K562 (cell line): ENCODE results near the gene MYL5. TPM values are rescaled to one million over a fixed set of nuclear protein-coding genes. Genes with fewer than 3 reads are reported as not detected.

Experiments
- ARHGAP35 ChIP-seq: fragments of 450-650 bp; IDR thresholded peaks from 2 replicates; pipeline ENCODE4 v1.6.1; 2018; ENCODE audit not compliant: partially characterized antibody
- CXXC5 ChIP-seq: fragments of 250-450 bp; sonication (Bioruptor Pico); IDR thresholded peaks from 2 replicates; pipeline ENCODE4 v1.8.0; 2022; ENCODE audit warnings: inconsistent platforms, mild to moderate bottlenecking, moderate library complexity
- FOXJ2 ChIP-seq: fragments of 200-800 bp; sonication (Bioruptor generic); IDR thresholded peaks from 2 replicates; pipeline ENCODE4 v1.6.1; 2016; ENCODE audit warnings: missing genetic modification characterization, missing compliant biosample characterization
- MTA1 ChIP-seq: fragments of 450-650 bp; IDR thresholded peaks from 2 replicates; pipeline ENCODE4 v1.6.1; 2017; ENCODE audit warnings: borderline replicate concordance
- NCOA6 ChIP-seq: fragments of 450-650 bp; IDR thresholded peaks from 2 replicates; pipeline ENCODE4 v1.6.1; 2017; ENCODE audit warnings: mild to moderate bottlenecking
- NKRF ChIP-seq: fragments of 450-650 bp; IDR thresholded peaks from 2 replicates; pipeline ENCODE4 v1.6.1; 2016; ENCODE audit warnings: borderline replicate concordance
- NR3C1 ChIP-seq: sonication (generic); formaldehyde crosslinking; IDR thresholded peaks from 2 replicates; pipeline ENCODE4 v1.8.1; 2022; ENCODE audit warnings: missing genetic modification reagents
- PBX2 ChIP-seq, 2 experiments: IDR thresholded peaks in 1 of 2; conservative IDR thresholded peaks in 1 of 2; 2 replicates each; pipeline ENCODE4 v1.6.1; 2016; ENCODE audit warnings: low read depth in 2 of 2, mild to moderate bottlenecking in 1 of 2, missing compliant biosample characterization in 1 of 2, missing genetic modification characterization in 1 of 2, moderate library complexity in 1 of 2
- POLR2A ChIP-seq: fragments of 450-650 bp; conservative IDR thresholded peaks from 2 replicates; pipeline ENCODE4 v1.6.1; 2016
- STAT6 ChIP-seq: sonication (generic); formaldehyde crosslinking; IDR thresholded peaks from 2 replicates; pipeline ENCODE4 v1.8.1; 2023; ENCODE audit warnings: mild to moderate bottlenecking, missing genetic modification reagents
- ZFPM2 ChIP-seq: fragments of 250-450 bp; sonication (Bioruptor Pico); IDR thresholded peaks from 2 replicates; pipeline ENCODE4 v1.5.1; 2022; ENCODE audit warnings: mild to moderate bottlenecking
- ZNF583 ChIP-seq: fragments of 250-450 bp; sonication (Bioruptor Pico); IDR thresholded peaks from 2 replicates; pipeline ENCODE4 v1.4.0; 2020
- polyA plus RNA-seq, 8 experiments: library from polyadenylated mRNA; depleted of rRNA in 4 of 8; stranded (reverse) in 5 of 8; unstranded in 3 of 8; fragments of >200 nt; fragmentation: Nextera tagmentation in 2 of 8; fragmentation: Illumina TruSeq in 1 of 8; extraction: Ambion mirVana in 2 of 8; extraction: Trizol in 1 of 8; gene quantifications; 2 replicates each; pipeline versions ENCODE4 v1.2.1 to v1.2.3, GENCODE V29; 2011 to 2014; ENCODE audit warnings: inconsistent platforms in 1 of 8, missing spikeins in 1 of 8
- total RNA-seq, 7 experiments: library from RNA; depleted of rRNA in 6 of 7; stranded (reverse); fragments of >200 nt in 6 of 7; fragmentation: Illumina TruSeq in 2 of 7; extraction: Trizol in 2 of 7; gene quantifications; 2 replicates each; pipeline versions ENCODE4 v1.2.1 to v1.2.3, GENCODE V29; 2011 to 2021; ENCODE audit warnings: low replicate concordance in 1 of 7
- TF ChIP-seq, protein P1 (sequence below): conservative IDR thresholded peaks from 2 replicates; pipeline ENCODE4 v1.6.1; 2011; ENCODE audit warnings: low read depth, mild to moderate bottlenecking, low read length; ENCODE audit not compliant: control insufficient read depth
- TF ChIP-seq, protein P2 (sequence below): sonication (generic); formaldehyde crosslinking; IDR thresholded peaks from 2 replicates; pipeline ENCODE4 v1.8.0; 2022; ENCODE audit warnings: mild to moderate bottlenecking, missing genetic modification reagents

The MYL5 gene
- total and polyA plus RNA-seq, 9 of the 15 experiments (the other 6 are each of a cell fraction or from before 2014, with no cell fraction given) = 1.4 to 10.0 (median 4.1) TPM

DNA sequence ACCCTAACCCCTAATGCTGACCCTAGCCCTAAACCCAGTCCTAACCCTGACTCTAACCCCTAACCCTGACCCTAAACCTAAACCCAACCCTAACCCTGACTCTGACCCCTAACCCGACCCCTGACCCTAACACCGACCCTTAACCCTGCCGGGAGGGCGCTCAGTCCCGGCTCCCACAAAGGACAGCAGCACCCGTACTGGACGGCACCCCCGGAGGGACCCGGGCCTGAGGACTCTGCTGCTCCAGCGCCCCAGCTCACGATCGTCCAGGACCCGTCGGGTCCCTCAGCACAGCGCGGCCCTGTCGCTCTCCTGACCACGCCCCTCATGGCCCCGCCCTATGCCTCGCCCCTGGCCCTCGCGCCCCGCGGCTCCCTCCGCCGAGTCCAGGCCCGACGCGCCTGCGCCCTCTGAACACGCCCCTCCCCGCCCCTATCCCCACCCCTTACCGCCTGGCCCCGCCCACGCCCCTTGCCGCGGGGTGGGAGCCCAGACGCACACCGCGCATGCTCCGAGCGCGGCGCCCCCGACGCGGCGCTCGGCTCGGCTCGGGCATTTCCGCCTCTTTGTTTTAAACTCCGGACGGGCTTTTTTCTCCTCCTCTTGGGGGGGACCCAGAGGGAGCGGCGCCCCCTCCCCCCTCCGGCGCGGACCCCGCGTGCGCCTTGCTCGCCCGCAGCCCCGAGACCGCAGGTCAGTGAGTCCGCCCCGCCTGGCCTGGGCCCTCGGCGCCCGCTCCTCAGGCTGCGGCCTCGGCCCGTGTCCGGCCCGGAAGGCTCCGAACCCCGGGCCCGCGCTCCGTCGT, 31.1 kb downstream of the MYL5 start, which contains the start of gene PCGF3 (continued):
- TF ChIP-seq PBX2 (CRISPR knock-in tag; IDR thresholded peaks at IDR 0.05; ENCODE audit: low read depth) = peak; percentile 39; the same call in 1 of the 2 replicates
- no peak for TF ChIP-seq PBX2 (tag; conservative IDR thresholded peaks at IDR 0.05; ENCODE audit: low read depth)
- peak; percentile 61 for TF ChIP-seq CXXC5
- TF ChIP-seq NKRF = peak; percentile 68; the same call in 1 of the 2 replicates
- no peak for TF ChIP-seq ZFPM2 (CRISPR knock-in tag)
- peak; percentile 61 for TF ChIP-seq POLR2A
- TF ChIP-seq, protein P1, sequence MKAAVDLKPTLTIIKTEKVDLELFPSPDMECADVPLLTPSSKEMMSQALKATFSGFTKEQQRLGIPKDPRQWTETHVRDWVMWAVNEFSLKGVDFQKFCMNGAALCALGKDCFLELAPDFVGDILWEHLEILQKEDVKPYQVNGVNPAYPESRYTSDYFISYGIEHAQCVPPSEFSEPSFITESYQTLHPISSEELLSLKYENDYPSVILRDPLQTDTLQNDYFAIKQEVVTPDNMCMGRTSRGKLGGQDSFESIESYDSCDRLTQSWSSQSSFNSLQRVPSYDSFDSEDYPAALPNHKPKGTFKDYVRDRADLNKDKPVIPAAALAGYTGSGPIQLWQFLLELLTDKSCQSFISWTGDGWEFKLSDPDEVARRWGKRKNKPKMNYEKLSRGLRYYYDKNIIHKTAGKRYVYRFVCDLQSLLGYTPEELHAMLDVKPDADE = 0 out of 2 replicates have a peak, but pooled peaks have one; percentile 51
- TF ChIP-seq STAT6 = no peak
- TF ChIP-seq NR3C1 (CRISPR knock-in tag) = 0 out of 2 replicates have a peak, but pooled peaks have one; percentile 49
- peak; percentile 87 for TF ChIP-seq ARHGAP35
- TF ChIP-seq ZNF583 (CRISPR knock-in tag) = no peak
- 0 out of 2 replicates have a peak, but pooled peaks have one; percentile 24 for TF ChIP-seq MTA1
- TF ChIP-seq FOXJ2 (tag) = no peak
- TF ChIP-seq NCOA6 = peak; percentile 86
- TF ChIP-seq, protein P2, sequence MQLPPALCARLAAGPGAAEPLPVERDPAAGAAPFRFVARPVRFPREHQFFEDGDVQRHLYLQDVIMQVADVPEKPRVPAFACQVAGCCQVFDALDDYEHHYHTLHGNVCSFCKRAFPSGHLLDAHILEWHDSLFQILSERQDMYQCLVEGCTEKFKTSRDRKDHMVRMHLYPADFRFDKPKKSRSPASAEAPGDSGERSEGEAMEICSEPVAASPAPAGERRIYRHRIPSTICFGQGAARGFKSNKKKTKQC = no peak; the same call in 1 of the 2 replicates
